Fibroblast of lung (primary cell): Measurements from ENCODE around the gene JAKMIP1. TPM values are rescaled to one million over a fixed set of nuclear protein-coding genes. Genes with fewer than 3 reads are reported as not detected.

Experiments
- DNase-seq, 2 donors: peaks; one replicate each; pipeline versions ENCODE4 v3.0.0 to v3.0.0-alpha.2; 2010; ENCODE audit warnings: low read depth in 2 of 2
- H2AFZ ChIP-seq: 2 replicates; pipeline ENCODE4 v1.5.1; 2012; ENCODE audit warnings: low read length, control low read depth, inconsistent platforms
- H3K27ac ChIP-seq: 2 replicates; pipeline ENCODE4 v1.5.1; 2011; ENCODE audit warnings: low read length, control low read depth; ENCODE audit not compliant: insufficient read depth
- H3K27me3 ChIP-seq: 2 replicates; pipeline ENCODE4 v1.5.1; 2011; ENCODE audit warnings: mild to moderate bottlenecking, low read length; ENCODE audit not compliant: control insufficient read depth, insufficient read depth
- H3K36me3 ChIP-seq: 2 replicates; pipeline ENCODE4 v1.5.1; 2011; ENCODE audit warnings: low read length; ENCODE audit not compliant: control insufficient read depth, insufficient read depth
- H3K4me1 ChIP-seq: 2 replicates; pipeline ENCODE4 v1.5.1; 2011; ENCODE audit warnings: low read length; ENCODE audit not compliant: control insufficient read depth, insufficient read depth; ENCODE audit errors: extremely low read depth
- H3K4me2 ChIP-seq: 2 replicates; pipeline ENCODE4 v1.5.1; 2011; ENCODE audit warnings: low read length, control low read depth; ENCODE audit not compliant: insufficient read depth; ENCODE audit errors: extremely low read depth
- H3K4me3 ChIP-seq, 4 experiments: fragments of 200-600 bp in 1 of 4; sonication (generic) in 1 of 4; replicated peaks in 1 of 4; 2 replicates each; pipeline ENCODE4 v1.5.1; 2011 to 2016; ENCODE audit warnings: low read length in 4 of 4, low read depth in 3 of 4, mild to moderate bottlenecking in 3 of 4, control low read depth in 2 of 4, inconsistent platforms in 1 of 4, mixed read lengths in 1 of 4; ENCODE audit not compliant: insufficient read depth in 1 of 4; ENCODE audit errors: control extremely low read depth in 1 of 4
- H3K79me2 ChIP-seq: 2 replicates; pipeline ENCODE4 v1.5.1; 2012; ENCODE audit warnings: mild to moderate bottlenecking, low read length, inconsistent platforms; ENCODE audit not compliant: control insufficient read depth, insufficient read depth
- H3K9ac ChIP-seq: 2 replicates; pipeline ENCODE4 v1.5.1; 2011; ENCODE audit warnings: mild to moderate bottlenecking, low read length, control low read depth; ENCODE audit not compliant: insufficient read depth
- H3K9me3 ChIP-seq: 2 replicates; pipeline ENCODE4 v1.5.1; 2012; ENCODE audit warnings: low read depth, low read length; ENCODE audit not compliant: control insufficient read depth, insufficient read depth
- H4K20me1 ChIP-seq: 2 replicates; pipeline ENCODE4 v1.5.1; 2011; ENCODE audit warnings: low read length; ENCODE audit not compliant: control insufficient read depth, insufficient read depth; ENCODE audit errors: extremely low read depth
- CTCF ChIP-seq, 2 donors: IDR thresholded peaks in 1 of 2; conservative IDR thresholded peaks in 1 of 2; 1 replicate in 1 of 2; 2 replicates in 1 of 2; pipeline ENCODE4 v1.5.1; 2011 to 2012; ENCODE audit warnings: low read length in 2 of 2, control low read depth in 1 of 2, inconsistent platforms in 1 of 2, low read depth in 1 of 2, mild to moderate bottlenecking in 1 of 2
- EZH2 ChIP-seq: IDR thresholded peaks from 2 replicates; pipeline ENCODE4 v1.5.1; 2012; ENCODE audit warnings: low read length, control low read depth, mild to moderate bottlenecking; ENCODE audit errors: missing control alignments
- polyA plus RNA-seq, 2 donors: library from polyadenylated mRNA; depleted of rRNA in 1 of 2; stranded (reverse) in 1 of 2; unstranded in 1 of 2; fragments of >200 nt; gene quantifications; 2 replicates each; pipeline ENCODE4 v1.2.1, GENCODE V29; 2011 to 2012; ENCODE audit warnings: missing spikeins in 1 of 2
- total RNA-seq: library from RNA; depleted of rRNA; stranded (reverse); fragments of >200 nt; gene quantifications from 2 replicates; pipeline ENCODE4 v1.2.1, GENCODE V29; 2014

Gene JAKMIP1
- total and polyA plus RNA-seq, 2 donors (not counting 1 experiment from before 2014, with no cell fraction given), result not detected

GRCh38 chr4:6123541-6123940 is 76.8 kb downstream of the JAKMIP1 start:
- no peak for DNase-seq

DNA sequence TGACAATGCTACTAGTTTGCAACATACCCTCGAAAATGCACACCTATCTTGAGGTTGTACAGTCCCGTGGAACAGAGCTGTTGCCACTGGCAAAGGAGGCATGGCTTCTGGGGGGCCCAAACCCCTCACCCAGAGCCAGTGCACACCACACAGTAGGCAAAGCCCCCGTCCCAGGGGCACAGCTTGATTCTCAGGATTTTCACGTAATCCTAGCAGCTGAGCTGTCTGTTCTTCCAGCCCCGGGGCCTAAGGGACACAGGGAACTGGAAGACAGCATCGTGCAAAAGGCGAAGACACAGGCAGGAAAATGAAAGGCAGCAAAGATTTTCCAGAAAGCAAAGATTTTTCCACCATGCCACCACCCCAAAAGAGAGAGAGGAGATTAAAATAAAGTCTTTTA is 77.2 kb downstream of the JAKMIP1 start:
- H3K36me3 ChIP-seq, result no peaks in the 10 kb centered on the region
- no peak overlapping the region for H3K4me2 ChIP-seq
- no peaks in the 10 kb centered on the region for H3K79me2 ChIP-seq
- H3K27ac ChIP-seq, result no peak overlapping the region
- no peak for DNase-seq
- H4K20me1 ChIP-seq, result no peaks in the 10 kb centered on the region
- H3K9ac ChIP-seq, result no peak overlapping the region
- H3K9me3 ChIP-seq, result peaks cover 5% of the 10 kb centered on the region
- TF ChIP-seq EZH2, result no peak
- no peak for TF ChIP-seq CTCF (conservative IDR thresholded peaks at IDR 0.05 in 1 of 2, IDR thresholded peaks at IDR 0.05 in 1 of 2; ENCODE audit: low read depth in 1 of 2, low read length in 2 of 2)
- no peak overlapping the region for H2AFZ ChIP-seq
- H3K27me3 ChIP-seq, result no peaks in the 10 kb centered on the region
- H3K4me1 ChIP-seq, result no peaks in the 10 kb centered on the region
- H3K4me3 ChIP-seq, result no peak overlapping the region

More at GRCh38 chr4:6123541-6123940, 76.8 kb downstream of the JAKMIP1 start:
- Histone ChIP-seq H3K9ac (no peak overlapping the region), H3K4me3 (no peak overlapping the region), H3K27me3 (no peaks in the 10 kb centered on the region), H2AFZ (no peak overlapping the region), H3K27ac (no peak overlapping the region), H3K36me3 (no peaks in the 10 kb centered on the region), H3K4me1 (no peaks in the 10 kb centered on the region), H3K4me2 (no peak overlapping the region), H3K9me3 (peaks cover 5% of the 10 kb centered on the region), H3K79me2 (no peaks in the 10 kb centered on the region), H4K20me1 (no peaks in the 10 kb centered on the region)
- TF ChIP-seq CTCF (conservative IDR thresholded peaks at IDR 0.05 in 1 of 2, IDR thresholded peaks at IDR 0.05 in 1 of 2; ENCODE audit: low read depth in 1 of 2, low read length in 2 of 2), result no peak
- TF ChIP-seq EZH2, result no peak

DNA sequence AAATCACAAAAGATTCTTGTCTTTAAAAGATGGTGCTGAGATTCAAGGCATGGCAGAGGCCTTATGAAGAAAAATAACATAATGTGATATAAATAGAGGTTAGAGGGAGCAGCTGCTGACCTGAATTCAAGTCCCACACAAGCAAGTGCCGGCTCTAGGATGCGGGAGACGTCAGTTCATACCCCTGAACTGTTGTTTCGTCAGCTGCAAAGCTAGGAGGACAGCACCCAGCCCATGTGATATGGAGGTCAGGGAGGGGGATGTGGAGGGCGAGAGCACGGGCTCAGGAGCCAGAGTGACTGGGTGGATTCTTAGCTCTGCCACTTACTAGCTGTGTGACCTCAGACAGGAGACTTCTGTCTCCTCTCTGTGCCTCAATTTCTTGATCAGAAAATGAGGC is 77.9 kb downstream of the JAKMIP1 start:
- no peak overlapping the region for H3K9ac ChIP-seq
- H3K4me3 ChIP-seq, result no peak overlapping the region
- no peak overlapping the region for H2AFZ ChIP-seq
- no peak overlapping the region for H3K27ac ChIP-seq
- H3K9me3 ChIP-seq, result peaks cover 5% of the 10 kb centered on the region
- H3K27me3 ChIP-seq, result no peaks in the 10 kb centered on the region
- DNase-seq, result no peak
- no peaks in the 10 kb centered on the region for H4K20me1 ChIP-seq
- H3K4me1 ChIP-seq, result no peaks in the 10 kb centered on the region
- no peak overlapping the region for H3K4me2 ChIP-seq
- H3K36me3 ChIP-seq, result no peaks in the 10 kb centered on the region
- H3K79me2 ChIP-seq, result no peaks in the 10 kb centered on the region
- TF ChIP-seq CTCF (conservative IDR thresholded peaks at IDR 0.05 in 1 of 2, IDR thresholded peaks at IDR 0.05 in 1 of 2; ENCODE audit: low read depth in 1 of 2, low read length in 2 of 2) (no peak), EZH2 (no peak)
